ENCODE results near the gene PACRG. TPM values are rescaled to one million over a fixed set of nuclear protein-coding genes. Genes with fewer than 3 reads are reported as not detected.

Gene PACRG
- total RNA-seq, 1 donor from 2014 or later: 9.7 TPM

- DNase-seq (ENCODE audit: low spot score): no peak
Observed at GRCh38 chr6:163285691-163286090, 557.9 kb downstream of the PACRG start.

DNA sequence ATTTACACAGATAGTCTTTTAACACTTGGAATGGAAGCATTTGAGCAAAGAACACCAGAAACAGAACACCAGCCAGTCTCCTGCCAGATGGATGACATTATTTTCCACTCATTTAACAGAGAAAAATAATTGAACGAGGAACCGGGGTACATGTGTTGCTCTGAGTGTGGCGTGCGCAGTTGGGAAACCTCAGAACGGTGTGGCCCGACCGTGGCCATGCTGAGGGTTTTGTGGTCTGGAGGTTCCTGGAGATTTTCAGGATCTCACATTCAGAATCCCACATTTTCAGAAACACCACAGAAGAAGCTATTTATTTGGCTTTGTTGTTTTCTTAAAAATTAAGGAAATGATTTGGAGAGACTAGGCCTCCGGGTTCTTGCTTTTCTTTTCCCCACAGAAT, 559.9 kb downstream of the PACRG start:
- no peak for DNase-seq (ENCODE audit: low spot score)

GRCh38 chr6:163288066-163288465, 560.3 kb downstream of the PACRG start:
- no peak for DNase-seq (ENCODE audit: low spot score)

GRCh38 chr6:163288915-163289314, 561.1 kb downstream of the PACRG start:
- no peak for DNase-seq (ENCODE audit: low spot score)

DNA sequence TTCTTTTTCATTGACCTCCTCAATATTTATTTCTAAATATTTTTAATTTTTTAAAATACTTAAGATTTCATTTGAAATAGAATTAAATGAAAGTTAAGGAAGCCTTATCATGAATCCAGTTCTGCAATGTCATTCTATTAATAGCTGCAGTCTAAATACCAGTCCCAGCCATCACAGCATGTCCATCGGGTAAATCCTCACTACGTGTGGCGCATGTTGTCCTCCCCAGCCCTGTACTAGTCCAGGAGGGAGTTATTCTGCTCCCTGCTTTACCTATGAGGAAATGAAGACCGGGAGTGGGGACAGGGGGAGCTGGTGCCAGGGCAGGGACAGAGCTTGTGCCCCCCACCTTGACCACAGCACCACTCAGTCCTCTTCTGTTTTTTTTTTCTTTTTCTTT, 561.7 kb downstream of the PACRG start:
- no peak for DNase-seq (ENCODE audit: low spot score)

GRCh38 chr6:163290545-163291274, 562.9 kb downstream of the PACRG start:
- DNase-seq (ENCODE audit: low spot score): no peak

GRCh38 chr6:163291622-163292021, 563.8 kb downstream of the PACRG start:
- no peak for DNase-seq (ENCODE audit: low spot score)

- DNase-seq (ENCODE audit: low spot score): no peak
Observed at GRCh38 chr6:163293286-163293685, 565.5 kb downstream of the PACRG start.

- no peak for DNase-seq (ENCODE audit: low spot score)
Observed at GRCh38 chr6:163294734-163295133, 567.0 kb downstream of the PACRG start.

DNA sequence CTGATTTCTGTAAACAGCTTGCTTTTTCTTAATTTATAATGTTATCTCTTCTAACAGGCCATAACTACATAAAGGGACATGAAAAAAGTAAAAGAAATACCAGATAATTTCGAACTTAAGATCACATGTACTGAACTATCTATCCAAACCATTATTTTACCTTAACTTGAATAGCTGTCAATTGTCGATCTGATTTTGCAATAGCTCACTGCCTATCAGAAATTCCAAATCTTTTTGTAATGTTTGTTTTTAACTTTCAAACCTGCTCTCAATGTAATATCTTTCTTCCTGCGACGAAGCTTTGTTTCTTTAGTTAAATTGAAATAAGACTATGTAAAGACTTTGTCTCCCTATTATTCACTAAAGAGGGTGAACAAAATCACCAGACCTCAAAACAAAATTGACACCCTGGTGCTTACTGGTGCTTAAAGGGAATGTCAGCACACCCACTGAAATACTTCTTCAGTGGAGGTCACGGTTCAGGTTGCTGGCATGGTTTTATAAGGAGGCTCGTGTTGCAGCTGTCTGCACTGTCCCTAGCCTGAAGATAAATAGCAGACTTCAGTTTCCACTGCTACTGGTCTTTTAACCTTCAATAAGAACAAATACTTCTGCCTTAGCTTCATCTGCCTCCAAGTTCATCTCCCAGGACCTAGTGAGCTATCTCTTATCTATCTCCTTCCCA, 569.2 kb downstream of the PACRG start:
- no peak for DNase-seq (ENCODE audit: low spot score)

GRCh38 chr6:163298079-163298830, 570.5 kb downstream of the PACRG start:
- DNase-seq (ENCODE audit: low spot score): no peak

DNA sequence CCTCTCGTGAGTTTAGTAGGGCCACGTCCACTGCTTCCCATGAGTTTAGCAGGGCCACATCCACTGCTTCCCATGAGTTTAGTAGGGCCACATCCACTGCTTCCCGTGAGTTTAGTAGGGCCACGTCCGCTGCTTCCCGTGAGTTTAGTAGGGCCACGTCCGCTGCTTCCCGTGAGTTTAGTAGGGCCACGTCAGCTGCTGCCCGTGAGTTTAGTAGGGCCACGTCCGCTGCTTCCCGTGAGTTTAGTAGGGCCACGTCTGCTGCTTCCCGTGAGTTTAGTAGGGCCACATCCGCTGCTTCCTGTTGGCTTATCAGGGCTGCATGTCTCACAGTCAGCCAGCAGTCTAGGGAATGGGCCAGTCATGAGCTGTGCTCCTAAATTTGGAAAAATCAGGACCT, 573.1 kb downstream of the PACRG start:
- no peak for DNase-seq (ENCODE audit: low spot score)

- DNase-seq (ENCODE audit: low spot score): no peak
Observed at GRCh38 chr6:163301726-163302635, 574.2 kb downstream of the PACRG start.

- no peak for DNase-seq (ENCODE audit: low spot score)
Observed at GRCh38 chr6:163302747-163303146, 575.0 kb downstream of the PACRG start.

DNA sequence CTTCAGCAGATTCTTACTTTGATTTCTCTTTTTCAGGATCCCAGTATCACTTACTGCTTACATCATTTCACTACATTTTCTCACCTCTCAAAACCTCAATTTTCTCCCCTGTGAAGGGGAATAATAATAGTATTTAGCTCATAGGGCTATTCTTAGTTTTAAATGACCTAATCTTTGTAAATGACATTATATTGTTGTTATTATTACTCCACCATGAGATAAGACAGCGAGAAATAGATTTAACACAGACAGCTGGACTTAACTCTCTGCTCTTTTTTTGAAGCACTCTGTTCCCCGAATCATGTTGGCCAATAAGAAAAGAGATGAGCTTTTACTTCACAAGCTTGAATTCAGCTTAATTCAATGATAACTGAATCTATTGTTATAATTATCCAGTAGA, 578.2 kb downstream of the PACRG start:
- DNase-seq (ENCODE audit: low spot score): no peak

DNA sequence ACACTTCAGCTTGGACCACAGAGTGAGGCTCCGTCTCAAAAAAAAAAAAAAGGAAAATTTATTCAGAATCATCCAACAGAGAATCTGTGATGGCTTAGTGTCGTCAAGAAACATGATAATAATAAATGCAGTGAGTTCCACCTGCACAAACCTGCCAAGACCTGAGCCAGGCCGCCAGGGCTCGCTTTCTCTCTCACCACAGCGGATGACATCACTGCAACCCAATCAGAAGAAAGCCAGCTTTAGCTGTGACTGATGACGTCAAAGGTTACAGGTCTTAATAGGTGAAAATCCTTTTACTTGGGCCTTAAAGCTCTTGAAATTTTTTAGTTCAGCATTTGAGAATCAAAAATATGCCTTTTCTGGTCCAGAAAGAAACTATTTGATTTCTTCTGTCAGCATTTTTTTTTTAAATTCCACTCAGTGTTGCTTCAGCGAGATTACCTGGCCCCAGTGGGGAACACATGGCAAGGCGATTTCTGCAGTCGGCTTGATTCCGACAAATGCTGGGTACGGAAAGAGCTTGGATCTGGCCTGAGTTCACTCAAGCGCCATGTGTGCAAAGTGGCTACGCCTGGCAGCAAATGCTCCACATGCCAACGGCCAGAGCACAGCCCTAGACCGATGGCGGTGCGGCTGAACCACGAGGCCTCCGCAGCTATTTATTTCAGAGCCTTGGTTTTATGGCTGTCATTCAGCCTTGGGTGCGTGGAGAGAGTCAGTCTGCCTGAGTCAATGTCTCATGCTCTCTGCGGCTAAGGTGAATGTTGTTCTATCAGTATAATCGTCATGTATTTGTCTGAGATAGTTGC, 581.1 kb downstream of the PACRG start:
- DNase-seq (ENCODE audit: low spot score): no peak

DNA sequence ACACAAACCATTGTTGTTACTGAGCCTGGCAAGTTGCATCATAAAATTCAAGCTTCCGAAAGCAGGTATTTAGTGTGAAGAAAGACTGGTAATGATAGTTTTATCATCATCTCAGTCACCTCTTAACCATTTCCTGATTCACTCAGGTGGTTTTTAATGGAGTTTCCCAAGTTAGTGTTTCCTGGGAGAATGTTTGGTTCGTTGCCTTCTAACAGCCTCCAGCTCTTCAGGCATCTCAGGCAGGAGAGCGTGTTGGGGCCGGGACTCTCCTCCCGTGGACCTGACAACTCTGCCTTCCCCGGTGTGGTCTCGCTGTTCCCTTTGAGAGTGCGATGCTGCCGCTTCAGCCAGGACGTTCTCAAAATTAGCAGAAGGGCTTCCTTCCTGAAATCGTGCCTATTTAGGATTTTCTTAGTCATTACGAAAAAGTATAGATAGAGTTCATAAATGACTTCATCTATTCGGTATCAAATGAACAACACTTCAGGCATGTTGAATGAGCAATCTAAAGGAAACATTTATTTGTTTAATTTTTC, 581.8 kb downstream of the PACRG start:
- no peak for DNase-seq (ENCODE audit: low spot score)

- no peak for DNase-seq (ENCODE audit: low spot score)
Observed at GRCh38 chr6:163310096-163310972, 582.6 kb downstream of the PACRG start.

DNA sequence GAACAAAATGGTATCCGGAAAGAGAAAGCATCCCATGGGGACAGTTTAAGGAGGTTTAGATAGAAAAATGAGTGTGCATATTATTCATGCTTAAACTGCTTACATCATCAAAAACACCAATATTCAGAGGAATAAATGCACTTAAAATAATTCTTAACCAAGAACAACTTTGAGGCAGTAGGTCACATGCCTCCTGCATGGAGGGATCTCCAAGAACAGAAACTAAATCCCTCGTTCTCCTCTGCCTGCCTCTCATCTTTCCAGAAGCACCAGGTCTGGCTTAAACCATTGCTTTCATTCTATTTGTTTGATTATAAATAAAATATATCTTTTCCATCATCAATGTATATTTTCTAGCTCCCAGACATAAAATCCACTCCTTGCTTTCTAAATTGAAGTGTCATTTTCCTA, 583.2 kb downstream of the PACRG start:
- no peak for DNase-seq (ENCODE audit: low spot score)

DNA sequence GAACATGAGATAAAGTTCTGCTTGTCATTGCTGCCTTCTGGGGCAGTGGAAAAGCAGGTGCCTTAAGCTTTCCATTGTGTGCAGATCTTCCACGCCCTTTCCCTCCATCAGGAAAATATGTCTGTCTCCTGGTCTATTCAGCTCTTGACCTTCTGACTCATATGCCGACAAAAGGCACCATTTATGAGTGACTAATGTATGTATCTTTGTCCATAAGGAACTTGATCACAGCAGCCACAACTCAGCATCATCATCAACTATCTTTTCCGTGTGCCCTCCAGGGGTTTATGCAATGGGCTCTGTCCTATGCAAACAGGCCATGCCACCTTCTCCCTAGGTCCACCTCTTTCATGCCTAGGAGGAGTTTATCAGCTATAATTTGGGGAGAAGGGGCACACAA, 584.1 kb downstream of the PACRG start:
- DNase-seq (ENCODE audit: low spot score): no peak
